ENCODE data around the gene CARD11.
"Not testable (repeated sequence)": the region's sequence is repeated elsewhere in the genome, so short reads cannot be mapped to it uniquely, and the experiment has no call there.

CARD11 gene

GRCh38 chr7:2926120-2926895 lies 117.4 kb downstream of the CARD11 start:
- no peak for DNase-seq (ENCODE audit: low read depth in 2 of 2)

DNA sequence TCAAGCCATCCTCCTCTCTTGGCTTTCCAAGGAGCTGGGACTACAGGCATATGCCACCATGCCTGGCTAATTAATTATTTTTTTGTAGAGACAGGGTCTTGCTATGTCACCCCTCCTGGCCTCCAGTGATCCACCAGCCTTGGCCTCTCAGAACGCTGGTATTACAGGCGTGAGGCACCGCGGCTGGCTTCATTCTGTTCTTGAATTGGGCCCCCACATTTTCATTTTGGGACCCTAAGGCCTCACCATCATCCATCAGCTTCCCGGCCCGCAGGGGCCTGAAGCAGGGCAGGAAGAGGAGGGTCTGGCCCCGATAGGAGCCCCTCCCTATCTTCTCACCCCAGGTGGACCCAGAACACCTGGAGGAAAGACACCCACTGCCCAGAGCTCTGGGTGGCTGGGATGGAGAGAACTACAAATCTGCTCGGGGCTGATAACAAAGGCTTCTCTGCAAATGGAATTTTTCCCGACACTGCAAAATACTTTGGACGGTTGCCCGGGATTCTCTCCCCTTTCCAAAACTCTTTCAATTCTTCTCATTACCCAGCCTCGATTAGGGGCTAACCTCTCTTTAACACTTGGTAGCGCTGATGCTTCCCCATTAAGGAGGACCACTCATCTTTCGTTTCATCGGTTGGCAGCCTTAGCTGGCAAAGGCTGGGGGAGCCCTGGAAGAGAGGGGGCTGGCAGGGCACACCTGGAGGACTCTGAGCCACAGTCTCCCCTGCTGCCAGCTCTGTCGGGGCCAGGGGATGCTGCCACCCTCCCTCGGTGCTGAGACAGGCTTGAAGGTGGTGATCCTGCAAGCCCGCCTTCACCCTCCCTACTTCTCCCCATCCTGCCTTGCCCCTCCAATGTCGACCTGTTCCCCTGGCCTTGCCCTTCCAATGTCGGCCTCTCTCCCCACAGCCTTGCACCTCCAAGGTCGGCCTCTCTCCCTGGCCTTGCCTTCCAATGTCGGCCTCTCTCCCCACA lies 118.5 kb downstream of the CARD11 start:
- DNase-seq (ENCODE audit: low read depth in 2 of 2), result no peak

GRCh38 chr7:2923886-2924574 lies 119.6 kb downstream of the CARD11 start:
- no peak for DNase-seq (ENCODE audit: low read depth in 2 of 2)

DNA sequence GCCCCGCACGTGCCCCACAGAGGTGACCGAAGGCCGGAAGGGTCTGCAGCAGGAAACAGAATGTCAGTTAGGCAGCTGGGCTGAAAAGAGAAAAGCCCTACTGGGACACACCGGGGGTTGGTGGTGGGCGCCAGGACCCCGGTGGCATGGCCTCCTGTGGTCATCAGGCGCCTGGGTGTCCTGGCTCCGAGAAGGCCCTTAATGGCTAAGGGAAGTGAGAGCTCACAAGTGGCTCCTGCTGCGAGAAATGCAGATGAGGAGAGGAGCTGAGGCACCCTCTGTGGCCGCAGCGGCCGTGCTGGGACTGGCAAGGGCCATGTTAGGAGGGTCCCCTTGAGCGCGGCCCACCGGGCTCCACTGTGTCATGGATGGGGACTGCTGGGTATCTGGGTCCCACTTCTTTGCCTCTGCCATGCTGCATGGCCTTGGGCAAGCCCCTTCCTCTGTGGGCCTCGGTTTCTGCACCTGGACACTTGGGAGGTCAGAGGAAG lies 120.3 kb downstream of the CARD11 start:
- no peak for DNase-seq (ENCODE audit: low read depth in 2 of 2)

DNA sequence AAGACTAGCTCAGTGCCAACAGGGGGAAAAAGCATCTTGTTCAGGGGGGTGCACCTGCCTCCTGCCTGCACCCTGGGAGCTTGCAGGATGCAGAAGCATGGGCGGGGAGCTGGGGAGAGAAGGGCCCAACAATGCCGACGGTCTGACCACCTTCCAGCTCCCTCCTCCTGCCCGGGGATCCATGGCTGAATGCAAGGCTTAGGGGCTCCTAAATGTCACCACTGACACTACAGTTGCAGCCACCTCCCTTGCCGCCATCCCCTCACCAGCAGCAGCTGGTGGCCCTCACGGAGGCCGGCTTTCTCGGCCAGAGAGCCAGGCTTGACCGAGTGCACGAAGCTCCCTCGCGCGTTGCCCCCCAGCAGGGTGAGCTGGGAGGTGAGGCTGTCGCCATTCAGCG lies 120.8 kb downstream of the CARD11 start:
- no peak for DNase-seq (ENCODE audit: low read depth in 2 of 2)

GRCh38 chr7:2922348-2922691 lies 121.3 kb downstream of the CARD11 start:
- DNase-seq (ENCODE audit: low read depth in 2 of 2), result no peak

DNA sequence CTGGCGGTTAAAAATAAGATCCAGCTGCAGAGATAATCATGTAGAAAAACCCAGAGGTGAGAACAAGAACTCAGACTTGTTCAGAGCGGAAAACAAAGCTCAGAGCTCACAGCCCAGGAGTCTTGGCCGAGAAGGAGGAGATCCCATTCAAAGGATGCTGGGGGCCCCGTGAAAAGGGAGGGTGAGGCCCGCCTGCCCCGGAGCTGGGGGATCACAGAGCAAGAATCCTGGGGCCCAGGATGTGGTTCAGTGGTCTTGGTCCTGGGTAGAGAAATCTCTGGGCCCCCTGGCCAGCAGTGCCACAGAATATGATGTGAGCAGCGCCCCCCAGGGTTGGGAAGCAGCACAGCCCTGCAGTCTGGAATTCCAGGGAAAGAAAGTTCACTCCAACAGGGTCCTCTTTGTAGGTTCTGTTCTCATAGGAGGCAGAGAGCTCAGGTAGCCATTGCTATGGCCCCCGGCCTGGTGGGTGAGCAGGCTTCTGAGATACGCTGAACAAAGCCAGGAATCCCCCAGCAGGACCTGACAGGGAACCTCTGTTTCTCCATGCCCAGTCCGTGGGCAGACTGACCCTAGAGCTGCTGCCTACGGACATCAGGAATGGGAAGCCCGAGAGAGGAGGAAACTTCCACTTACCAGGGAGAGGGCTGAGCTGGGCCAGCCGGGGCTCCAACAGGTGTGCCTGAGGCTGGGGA lies 121.9 kb downstream of the CARD11 start:
- DNase-seq (ENCODE audit: low read depth in 2 of 2), result no peak

- DNase-seq (ENCODE audit: low read depth in 2 of 2), result no peak
Observed at GRCh38 chr7:2920956-2921652, 122.6 kb downstream of the CARD11 start.

GRCh38 chr7:2920480-2920879 lies 123.2 kb downstream of the CARD11 start:
- not testable (repeated sequence) for DNase-seq (ENCODE audit: low read depth in 2 of 2)

GRCh38 chr7:2920041-2920440 lies 123.6 kb downstream of the CARD11 start:
- no peak for DNase-seq (ENCODE audit: low read depth in 2 of 2)

- DNase-seq (ENCODE audit: low read depth in 2 of 2), result no peak
Observed at GRCh38 chr7:2919256-2919655, 124.4 kb downstream of the CARD11 start.

GRCh38 chr7:2918406-2918805 lies 125.3 kb downstream of the CARD11 start:
- DNase-seq (ENCODE audit: low read depth in 2 of 2), result no peak

- DNase-seq (ENCODE audit: low read depth in 2 of 2), result no peak
Observed at GRCh38 chr7:2915023-2915422, 128.6 kb downstream of the CARD11 start.

DNA sequence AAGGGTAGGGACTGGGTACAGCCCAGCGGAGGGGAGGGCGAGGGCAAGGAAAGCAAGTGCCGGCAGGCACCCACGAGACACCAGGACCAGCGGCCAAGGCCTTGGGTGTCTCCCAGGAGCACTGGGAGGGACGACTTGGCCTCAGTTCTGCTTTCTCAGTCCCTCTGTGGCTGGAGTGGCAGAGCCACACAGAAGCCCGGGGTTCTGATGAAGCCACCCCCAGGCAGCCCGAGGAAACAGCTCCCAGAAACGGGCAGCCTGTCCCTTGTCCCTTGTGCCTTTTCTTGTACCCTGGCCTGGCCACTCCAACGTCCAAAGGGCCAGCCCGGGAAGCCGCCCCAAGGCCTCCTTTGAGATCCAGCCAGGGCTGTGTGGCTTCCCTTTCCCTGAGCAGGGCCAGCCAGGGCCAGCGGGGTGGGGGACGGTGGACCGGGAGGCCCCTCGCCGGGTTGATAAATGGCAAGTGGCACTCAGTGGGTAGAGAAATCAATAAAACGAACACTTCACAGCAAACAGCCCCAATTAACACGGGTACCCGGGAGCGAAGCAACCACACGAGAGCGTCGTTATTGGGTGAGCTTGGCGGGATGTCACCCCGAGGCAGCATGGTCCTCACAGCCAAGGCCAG lies 129.8 kb downstream of the CARD11 start:
- DNase-seq (ENCODE audit: low read depth in 2 of 2), result no peak

GRCh38 chr7:2912684-2913439 lies 130.8 kb downstream of the CARD11 start:
- DNase-seq (ENCODE audit: low read depth in 2 of 2), result no peak

GRCh38 chr7:2911466-2911865 lies 132.2 kb downstream of the CARD11 start:
- DNase-seq (ENCODE audit: low read depth in 2 of 2), result no peak

GRCh38 chr7:2909471-2910039 lies 134.1 kb downstream of the CARD11 start:
- DNase-seq (ENCODE audit: low read depth in 2 of 2), result no peak

GRCh38 chr7:2909043-2909442 lies 134.6 kb downstream of the CARD11 start:
- DNase-seq (ENCODE audit: low read depth in 2 of 2), result no peak

DNA sequence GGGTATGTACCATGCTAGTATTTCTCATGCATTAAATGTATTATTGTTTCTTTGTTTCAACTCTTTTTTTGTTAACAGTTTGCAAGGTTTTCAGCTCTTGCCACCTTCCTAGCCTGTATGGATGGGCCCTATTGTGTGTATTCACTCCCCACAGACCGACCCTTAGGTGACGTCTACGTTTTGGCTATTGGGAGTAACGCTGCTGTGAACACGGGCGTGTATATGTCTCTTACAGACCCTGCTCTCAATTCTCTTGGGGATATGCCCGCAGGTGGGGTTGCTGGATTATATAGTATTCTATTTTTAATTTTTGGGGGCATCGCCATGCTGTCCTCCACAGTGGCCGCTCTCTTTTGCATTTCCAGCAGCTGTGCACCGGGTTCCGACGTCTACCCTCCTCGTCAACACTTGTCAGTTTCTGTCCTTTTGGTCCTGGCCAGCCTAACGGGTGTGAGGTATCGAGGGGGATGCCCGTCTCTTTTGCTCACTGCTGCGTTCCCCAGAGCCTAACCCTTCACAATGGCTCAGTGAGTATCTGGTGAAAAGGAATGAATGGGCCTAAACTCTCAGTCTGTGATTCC lies 135.5 kb downstream of the CARD11 start:
- DNase-seq (ENCODE audit: low read depth in 2 of 2), result no peak
